ENCODE data around the gene HCAR3. TPM values are rescaled to one million over a fixed set of nuclear protein-coding genes. Genes with fewer than 3 reads are reported as not detected.
"Not testable (repeated sequence)": the region's sequence is repeated elsewhere in the genome, so short reads cannot be mapped to it uniquely, and the experiment has no call there.

Gene HCAR3
- not detected for total RNA-seq

GRCh38 chr12:122716658-122717057 is at the start of gene HCAR3:
Gene HCAR3, minus strand, starts transcription at chr12:122716811. Its CDS starts 74 bp downstream, at chr12:122716737.
- POLR2A ChIA-PET; CTCF ChIA-PET; H3K9me3 Mint-ChIP-seq; H3K4me3 Mint-ChIP-seq; H3K4me1 Mint-ChIP-seq; DNase-seq; H3K27me3 Mint-ChIP-seq; H3K27ac Mint-ChIP-seq; H3K36me3 Mint-ChIP-seq (ENCODE audit: low read depth): not testable (repeated sequence)

GRCh38 chr12:122757568-122757967 is 41.0 kb upstream of the HCAR3 start:
- Mint-ChIP-seq H3K27me3 (no peaks in the 10 kb centered on the region), H3K27ac (no peak overlapping the region), H3K9me3 (no peaks in the 10 kb centered on the region), H3K4me3 (no peak overlapping the region), H3K4me1 (peaks cover 45% of the 10 kb centered on the region), H3K36me3 (ENCODE audit: low read depth) (peaks cover 57% of the 10 kb centered on the region)
- ChIA-PET POLR2A (no interaction called here), CTCF (no interaction called here)
- no peak for DNase-seq

DNA sequence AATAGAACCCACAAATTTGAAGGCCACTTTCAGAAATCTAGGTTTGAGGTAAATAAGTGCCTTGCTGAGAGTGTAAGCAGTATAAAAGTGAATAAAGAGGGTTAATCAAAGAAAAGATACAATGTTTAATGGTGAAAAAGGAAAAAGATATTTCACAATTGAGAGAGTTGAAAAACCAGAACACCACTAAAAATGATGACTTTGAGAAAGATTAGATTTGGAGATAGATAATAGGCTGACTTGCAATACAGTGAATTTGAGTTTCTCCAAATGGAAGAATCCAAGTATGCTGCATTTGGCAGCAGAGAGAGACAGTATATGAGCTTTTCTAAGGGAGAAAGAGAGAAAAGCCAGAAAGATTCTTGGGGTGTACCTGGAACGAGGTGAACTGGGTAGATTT is 38.2 kb upstream of the HCAR3 start:
- Mint-ChIP-seq H3K27me3 (no peaks in the 10 kb centered on the region), H3K27ac (no peak overlapping the region), H3K36me3 (ENCODE audit: low read depth) (peaks cover 50% of the 10 kb centered on the region), H3K9me3 (no peaks in the 10 kb centered on the region), H3K4me1 (peaks cover 57% of the 10 kb centered on the region), H3K4me3 (no peak overlapping the region)
- POLR2A ChIA-PET = no interaction called here
- no peak for DNase-seq
- CTCF ChIA-PET = no interaction called here

DNA sequence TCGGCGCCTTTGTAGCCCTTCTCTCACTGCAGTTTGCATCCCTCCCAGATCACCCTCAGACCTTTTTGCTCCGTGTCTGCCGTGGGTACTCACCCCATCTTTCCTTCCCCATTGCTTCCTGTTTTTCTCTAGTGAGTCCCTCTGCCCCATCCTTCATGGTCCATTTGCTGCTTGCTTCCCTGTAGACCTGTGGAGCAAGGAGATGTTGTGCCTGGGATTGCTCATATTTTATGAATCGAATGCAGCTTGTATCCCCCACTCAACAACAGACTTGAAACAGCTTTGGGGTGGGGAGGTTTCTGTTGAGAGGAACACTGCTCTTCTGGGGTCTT is 36.7 kb upstream of the HCAR3 start:
- H3K4me1 Mint-ChIP-seq = peaks cover 55% of the 10 kb centered on the region

GRCh38 chr12:122752464-122753318 is 36.1 kb upstream of the HCAR3 start, which contains the start of gene DENR:
Gene DENR, plus strand, starts transcription at chr12:122752824. Its CDS starts 878 bp downstream, at chr12:122753702.
- peak; percentile 99 for DNase-seq
- Mint-ChIP-seq H3K4me1 (peaks cover 54% of the 10 kb centered on the region), H3K4me3 (peak within 1 kb of the TSS; percentile 98), H3K36me3 (ENCODE audit: low read depth) (peaks cover 38% of the 10 kb centered on the region), H3K9me3 (no peaks in the 10 kb centered on the region), H3K27ac (peak within 1 kb of the TSS; percentile 96), H3K27me3 (no peaks in the 10 kb centered on the region)
- CTCF ChIA-PET = interaction anchor here (0.7 to 1.9 kb wide), 6 partner anchors 13 to 152 kb away, joined by 3 to 6 read pairs (median 3); partner anchors contain the start of gene HCAR1
- POLR2A ChIA-PET = no interaction called here

More for the DNA sequence above, 36.7 kb upstream of the HCAR3 start:
- Mint-ChIP-seq H3K27ac (peak overlapping the region; percentile 96), H3K27me3 (no peaks in the 10 kb centered on the region), H3K4me3 (peak overlapping the region; percentile 98), H3K9me3 (no peaks in the 10 kb centered on the region), H3K36me3 (ENCODE audit: low read depth) (peaks cover 43% of the 10 kb centered on the region)
- ChIA-PET POLR2A (no interaction called here), CTCF (interaction anchor here (0.6 to 1.9 kb wide), 7 partner anchors 12 to 417 kb away, joined by 3 to 6 read pairs (median 3); partner anchors contain the start of gene HCAR1)
- no peak for DNase-seq

DNA sequence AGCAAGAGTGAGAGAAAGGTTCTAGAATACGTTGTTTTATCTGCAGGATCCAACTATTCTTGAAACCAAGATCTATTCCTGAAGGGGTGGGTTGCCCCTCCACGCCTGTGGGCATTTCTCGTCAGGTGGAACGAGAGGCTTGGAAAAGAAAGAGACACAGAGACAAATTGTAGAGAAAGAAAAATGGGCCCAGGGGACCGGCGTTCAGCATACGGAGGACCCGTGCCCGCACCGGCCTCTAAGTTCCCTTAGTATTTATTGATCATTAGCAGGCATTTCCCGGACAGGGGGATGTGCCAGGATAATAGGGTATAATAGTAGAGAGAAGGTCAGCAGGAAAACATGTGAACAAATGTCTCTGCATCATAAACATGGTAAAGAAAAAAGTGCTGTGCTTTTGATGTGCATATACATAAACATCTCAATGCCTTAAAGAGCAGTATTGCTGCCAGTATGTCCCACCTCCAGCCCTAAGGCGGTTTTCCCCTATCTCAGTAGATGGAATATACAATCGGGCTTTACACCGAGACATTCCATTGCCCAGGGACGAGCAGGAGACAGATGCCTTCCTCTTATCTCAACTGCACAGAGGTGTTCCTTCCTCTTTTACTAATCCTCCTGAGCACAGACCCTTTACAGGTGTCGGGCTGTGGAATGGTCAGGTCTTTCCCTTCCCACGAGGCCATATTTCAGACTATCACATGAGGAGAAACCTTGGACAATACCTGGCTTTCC is 34.3 kb upstream of the HCAR3 start:
- CTCF ChIA-PET, H3K27ac Mint-ChIP-seq, H3K27me3 Mint-ChIP-seq, DNase-seq, H3K9me3 Mint-ChIP-seq, POLR2A ChIA-PET: not testable (repeated sequence)
- Mint-ChIP-seq H3K36me3 (ENCODE audit: low read depth) (peaks cover 25% of the 10 kb centered on the region), H3K4me1 (peaks cover 40% of the 10 kb centered on the region), H3K4me3 (peak overlapping the region; percentile 98)

- Mint-ChIP-seq H3K4me1 (peaks cover 33% of the 10 kb centered on the region), H3K27ac (no peak overlapping the region), H3K4me3 (no peak overlapping the region), H3K27me3 (no peaks in the 10 kb centered on the region), H3K9me3 (no peaks in the 10 kb centered on the region), H3K36me3 (ENCODE audit: low read depth) (peaks cover 17% of the 10 kb centered on the region)
- ChIA-PET POLR2A (no interaction called here), CTCF (no interaction called here)
- DNase-seq = no peak
These were observed 33.1 kb upstream of the HCAR3 start for GRCh38 chr12:122749569-122750332.

GRCh38 chr12:122747224-122748135 is 30.9 kb upstream of the HCAR3 start:
- CTCF ChIA-PET = interaction anchor here (0.6 to 0.7 kb wide), 2 partner anchors 82 to 411 kb away, joined by 3 to 5 read pairs; no protein-coding TSS in a partner anchor
- Mint-ChIP-seq H3K27ac (no peak overlapping the region), H3K4me3 (no peak overlapping the region), H3K4me1 (peaks cover 18% of the 10 kb centered on the region), H3K36me3 (ENCODE audit: low read depth) (no peaks in the 10 kb centered on the region), H3K9me3 (no peaks in the 10 kb centered on the region), H3K27me3 (no peaks in the 10 kb centered on the region)
- DNase-seq = no peak
- POLR2A ChIA-PET = no interaction called here

DNA sequence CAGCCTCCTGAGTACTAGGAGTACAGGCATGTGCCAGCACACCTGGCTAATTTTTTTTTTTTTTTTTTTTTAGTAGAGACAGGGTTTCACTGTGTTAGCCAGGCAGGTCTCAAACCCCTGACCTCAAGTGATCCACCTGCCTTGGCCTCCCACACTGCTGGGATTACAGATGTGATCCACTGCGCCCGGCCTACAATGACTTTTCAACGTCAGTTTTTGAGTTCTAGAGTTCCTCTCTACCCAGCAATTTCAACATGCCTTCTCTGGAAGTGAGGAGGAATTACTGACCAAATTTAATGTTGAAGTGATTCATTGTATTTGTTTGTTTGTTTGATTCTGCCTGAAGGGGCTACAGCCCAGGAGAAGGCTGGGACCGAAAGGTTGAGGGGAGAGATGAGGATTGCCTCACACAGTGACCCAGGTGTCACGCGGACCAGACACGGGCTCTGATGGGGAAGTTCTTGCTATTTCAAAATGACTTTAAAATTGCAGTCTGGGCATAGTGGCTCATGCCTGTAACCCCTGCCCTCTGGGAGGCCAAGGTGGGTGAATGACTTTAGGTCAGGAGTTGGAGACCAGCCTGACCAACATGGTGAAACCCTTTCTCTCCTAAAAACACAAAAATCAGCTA is 27.4 kb upstream of the HCAR3 start:
- no peaks in the 10 kb centered on the region for H3K27me3 Mint-ChIP-seq
- no peak overlapping the region for H3K27ac Mint-ChIP-seq
- no peak for DNase-seq
- POLR2A ChIA-PET = no interaction called here
- no peaks in the 10 kb centered on the region for H3K9me3 Mint-ChIP-seq
- CTCF ChIA-PET = no interaction called here
- no peaks in the 10 kb centered on the region for H3K36me3 Mint-ChIP-seq (ENCODE audit: low read depth)
- no peak overlapping the region for H3K4me3 Mint-ChIP-seq
- H3K4me1 Mint-ChIP-seq = peaks cover 2% of the 10 kb centered on the region

DNA sequence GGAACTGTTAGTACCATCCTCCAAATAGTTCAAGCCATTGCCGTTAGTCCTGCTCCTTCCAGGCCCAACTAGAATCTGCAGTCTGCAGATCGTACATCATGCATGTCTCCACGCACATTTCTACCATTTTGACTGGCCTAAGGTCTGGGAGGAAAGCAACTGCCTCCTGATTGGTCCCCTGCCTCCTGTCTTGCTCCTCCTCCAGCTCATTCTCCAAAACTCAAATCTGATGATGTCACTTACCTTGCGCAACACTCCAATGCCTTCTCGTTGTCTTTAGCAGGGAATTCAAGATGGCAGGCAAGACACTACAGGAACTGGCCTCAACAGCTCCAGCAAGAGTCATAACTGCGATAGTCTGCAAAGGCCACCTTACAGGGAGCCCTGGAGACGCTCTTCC is 23.7 kb upstream of the HCAR3 start:
- ChIA-PET CTCF (no interaction called here), POLR2A (no interaction called here)
- H3K4me1 Mint-ChIP-seq = peaks cover 7% of the 10 kb centered on the region
- no peak overlapping the region for H3K27ac Mint-ChIP-seq
- H3K9me3 Mint-ChIP-seq = peaks cover 2% of the 10 kb centered on the region
- H3K27me3 Mint-ChIP-seq = no peaks in the 10 kb centered on the region
- no peak overlapping the region for H3K4me3 Mint-ChIP-seq
- DNase-seq = no peak
- H3K36me3 Mint-ChIP-seq (ENCODE audit: low read depth) = peaks cover 2% of the 10 kb centered on the region

- H3K36me3 Mint-ChIP-seq (ENCODE audit: low read depth) = peaks cover 2% of the 10 kb centered on the region
- ChIA-PET POLR2A (interaction anchor here (0.6 kb wide), 1 partner anchor 14 kb away, joined by 3 read pairs; no protein-coding TSS in a partner anchor), CTCF (interaction anchor here (0.9 to 1.4 kb wide), 2 partner anchors 11 to 411 kb away, joined by 3 read pairs; no protein-coding TSS in a partner anchor)
- peaks cover 2% of the 10 kb centered on the region for H3K9me3 Mint-ChIP-seq
- H3K27ac Mint-ChIP-seq = no peak overlapping the region
- DNase-seq = no peak
- H3K27me3 Mint-ChIP-seq = no peaks in the 10 kb centered on the region
- H3K4me1 Mint-ChIP-seq = peaks cover 14% of the 10 kb centered on the region
- H3K4me3 Mint-ChIP-seq = no peak overlapping the region
These were observed 22.0 kb upstream of the HCAR3 start for GRCh38 chr12:122738571-122738970.

Data from activated CD4-positive, alpha-beta T cell treated with anti-CD3 and anti-CD28 coated beads, Interleukin-2, amount 10 ng/mL, durations not matched to agents 7 days and 5 days (primary cell).